B cell (primary cell): ENCODE measurements around the gene MFSD2A. TPM values are rescaled to one million over a fixed set of nuclear protein-coding genes. Genes with fewer than 3 reads are reported as not detected.

Experiments used
- ATAC-seq: fragments of 200-7000 bp; cut with Tn5 transposase; one replicate; pipeline ENCODE4 v1.10.0; 2021; ENCODE audit warnings: low read depth, mild to moderate bottlenecking, moderate number of reproducible peaks, moderate library complexity
- CTCF ChIA-PET: fragments of 350-600 bp; sonication (Branson Sonifier 250); formaldehyde crosslinking; loops from one replicate; lab custom pipeline; 2021; ENCODE audit warnings: antibody characterized with exemption, inconsistent platforms; lab: Charles Lee
- POLR2A ChIA-PET: fragments of 350-600 bp; sonication (Branson Sonifier 250); formaldehyde crosslinking; loops from one replicate; lab custom pipeline; 2021; ENCODE audit warnings: antibody characterized with exemption; lab: Charles Lee
- DNase-seq: peaks from one replicate; pipeline ENCODE4 v3.0.0; 2013
- H2AFZ ChIP-seq: 2 replicates; pipeline ENCODE4 v1.6.1; 2012; ENCODE audit warnings: mild to moderate bottlenecking, low read depth, low read length; ENCODE audit not compliant: insufficient read depth, poor library complexity, severe bottlenecking
- H3K27ac ChIP-seq, 2 donors: 1 replicate in 1 of 2; 2 replicates in 1 of 2; pipeline ENCODE4 v1.5.1; 2012 to 2013; ENCODE audit warnings: low read length in 2 of 2, mild to moderate bottlenecking in 2 of 2, moderate library complexity in 1 of 2
- H3K27me3 ChIP-seq, 4 experiments: fragments of 200-600 bp in 1 of 4; sonication (generic) in 1 of 4; replicated peaks in 1 of 4; 1 replicate in 2 of 4; 2 replicates in 2 of 4; pipeline versions ENCODE4 v1.6.1 to v1.7.0; 2013 to 2016; ENCODE audit warnings: low read length in 3 of 4, mild to moderate bottlenecking in 2 of 4, mixed read lengths in 1 of 4, moderate library complexity in 1 of 4; ENCODE audit not compliant: insufficient read depth in 4 of 4, control insufficient read depth in 3 of 4; ENCODE audit errors: control extremely low read depth in 1 of 4
- H3K36me3 ChIP-seq, 2 experiments: replicated peaks in 1 of 2; 1 replicate in 1 of 2; 2 replicates in 1 of 2; pipeline versions ENCODE4 v1.6.1 to v1.7.1; 2013; ENCODE audit warnings: low read length in 1 of 2; ENCODE audit not compliant: insufficient read depth in 2 of 2, control insufficient read depth in 1 of 2; ENCODE audit errors: control extremely low read depth in 1 of 2, extremely low read depth in 1 of 2
- H3K4me1 ChIP-seq, 2 donors: fragments of 200-600 bp in 1 of 2; sonication (generic) in 1 of 2; 1 replicate in 1 of 2; 2 replicates in 1 of 2; pipeline versions ENCODE4 v1.5.1 to v1.6.1; 2013 to 2017; ENCODE audit warnings: low read length in 2 of 2; ENCODE audit not compliant: control insufficient read depth in 2 of 2, insufficient read depth in 2 of 2
- H3K4me2 ChIP-seq: replicated peaks from 2 replicates; pipeline ENCODE3; 2012; ENCODE audit warnings: mild to moderate bottlenecking, low read depth, low read length; ENCODE audit not compliant: poor library complexity, severe bottlenecking
- H3K4me3 ChIP-seq, 5 experiments: fragments of 200-600 bp in 1 of 5; sonication (generic) in 1 of 5; 1 replicate in 3 of 5; 2 replicates in 2 of 5; pipeline versions ENCODE4 v1.5.1 to v1.7.0; 2011 to 2016; ENCODE audit warnings: low read length in 4 of 5, mild to moderate bottlenecking in 4 of 5, low read depth in 2 of 5, control low read depth in 1 of 5, moderate library complexity in 1 of 5; ENCODE audit not compliant: insufficient read depth in 1 of 5; ENCODE audit errors: control extremely low read depth in 1 of 5, extremely low read depth in 1 of 5
- H3K79me2 ChIP-seq: fragments of 200-600 bp; sonication (generic); one replicate; pipeline ENCODE4 v1.6.0; 2016; ENCODE audit warnings: low read length; ENCODE audit not compliant: control insufficient read depth, insufficient read depth
- H3K9ac ChIP-seq: fragments of 200-600 bp; sonication (generic); 2 replicates; pipeline ENCODE4 v1.6.1; 2017; ENCODE audit warnings: mild to moderate bottlenecking, low read length, moderate library complexity
- H3K9me3 ChIP-seq, 3 donors: one replicate each; pipeline versions ENCODE4 v1.6.1 to v1.7.1; 2013; ENCODE audit warnings: low read length in 2 of 3; ENCODE audit not compliant: control insufficient read depth in 2 of 3, insufficient read depth in 1 of 3; ENCODE audit errors: control extremely low read depth in 1 of 3
- H4K20me1 ChIP-seq: 2 replicates; pipeline ENCODE4 v1.6.0; 2012; ENCODE audit warnings: mild to moderate bottlenecking, low read length; ENCODE audit not compliant: insufficient read depth, control insufficient read depth, poor library complexity, severe bottlenecking
- H3K27ac Mint-ChIP-seq: one replicate; pipeline ENCODE4 v1.8.0; 2021; ENCODE audit warnings: mixed read lengths
- H3K27me3 Mint-ChIP-seq: one replicate; pipeline ENCODE4 v1.8.0; 2021; ENCODE audit warnings: mixed read lengths
- H3K4me1 Mint-ChIP-seq: one replicate; pipeline ENCODE4 v1.8.0; 2021; ENCODE audit warnings: mixed read lengths
- H3K4me3 Mint-ChIP-seq: one replicate; pipeline ENCODE4 v1.8.0; 2021; ENCODE audit warnings: mixed read lengths
- H3K9me3 Mint-ChIP-seq: one replicate; pipeline ENCODE4 v1.8.0; 2022; ENCODE audit warnings: mixed read lengths; ENCODE audit not compliant: insufficient read depth
- CTCF ChIP-seq: fragments of 200-600 bp; IDR thresholded peaks from one replicate; pipeline ENCODE4 v1.8.0; 2022; ENCODE audit warnings: antibody characterized with exemption, mild to moderate bottlenecking
- EZH2 ChIP-seq: IDR thresholded peaks from 2 replicates; pipeline ENCODE4 v1.6.1; 2012; ENCODE audit warnings: borderline replicate concordance, low read depth, mild to moderate bottlenecking, moderate library complexity, low read length; ENCODE audit not compliant: insufficient read depth, poor library complexity, severe bottlenecking
- WGBS: methylation state at CpG from one replicate; pipeline ENCODE4 v1.1.5; 2013; ENCODE audit warnings: missing lambda C conversion rate; ENCODE audit not compliant: insufficient coverage; 5-methylcytosine and 5-hydroxymethylcytosine counted together
- intact Hi-C: fragments of 100-400 bp; cut with micrococcal nuclease; formaldehyde crosslinking; loops from one replicate; pipeline ENCODE4 v1.10.0; 2022
- polyA plus RNA-seq: library from polyadenylated mRNA; depleted of rRNA; stranded (reverse); fragments of >200 nt; gene quantifications from 2 replicates; pipeline ENCODE4 v1.2.3, GENCODE V29; 2012
- total RNA-seq, 2 donors: library from RNA; stranded (reverse); fragments of 120-200 nt in 1 of 2; gene quantifications; 1 replicate in 1 of 2; 2 replicates in 1 of 2; pipeline versions ENCODE4 v1.2.3 to v1.2.4, GENCODE V29; 2013 to 2022

MFSD2A gene
- total and polyA plus RNA-seq, 2 donors (not counting 1 experiment from before 2014, with no cell fraction given) = 1.8 to 3.9 TPM

DNA sequence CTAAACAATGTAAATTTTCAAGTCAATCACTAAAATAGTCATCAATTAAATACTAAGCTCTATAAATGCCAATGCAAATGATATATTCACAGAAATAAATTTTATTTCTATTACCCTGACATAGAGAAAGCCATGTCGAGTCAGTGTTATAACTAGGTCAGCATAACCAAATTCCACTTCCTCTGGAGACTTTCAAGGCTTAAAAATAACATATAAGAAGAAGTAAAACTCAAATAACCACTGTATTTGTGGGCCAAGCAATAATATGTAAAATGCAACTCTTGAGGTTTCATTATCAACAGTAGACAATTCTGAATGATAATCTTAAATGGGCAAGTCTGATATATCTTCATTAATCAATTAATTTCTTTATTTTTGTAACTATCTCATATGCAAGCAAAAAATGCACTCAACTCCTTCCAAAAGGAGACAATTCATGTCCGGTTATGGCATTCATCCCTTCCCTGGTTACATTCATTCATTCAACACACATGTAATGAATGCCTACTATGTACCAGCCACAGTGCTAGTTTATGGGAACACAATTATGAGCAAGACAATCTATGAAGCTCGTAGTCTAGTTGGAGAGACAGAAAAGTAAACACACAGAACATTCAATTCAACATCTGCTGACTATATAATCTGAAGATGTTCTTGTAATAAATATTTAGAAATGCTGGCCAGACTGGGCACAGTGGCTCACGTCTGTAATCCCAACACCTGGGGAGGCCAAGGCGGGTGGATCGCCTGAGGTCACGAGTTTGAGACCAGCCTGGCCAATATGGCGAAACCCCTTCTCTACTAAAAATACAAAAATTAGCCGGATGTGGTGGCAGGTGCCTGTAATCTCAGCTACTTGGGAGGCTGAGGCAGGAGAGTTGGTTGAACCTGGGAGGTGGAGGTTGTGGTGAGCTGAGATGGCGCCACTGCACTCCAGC, 48.5 kb downstream of the MFSD2A start:
- H3K27me3 ChIP-seq = no peaks in the 10 kb centered on the region
- Mint-ChIP-seq H3K4me1 (peaks cover 60% of the 10 kb centered on the region), H3K27me3 (no peaks in the 10 kb centered on the region), H3K4me3 (peak overlapping the region; percentile 77), H3K9me3 (peaks cover 4% of the 10 kb centered on the region), H3K27ac (peak overlapping the region; percentile 77)
- H3K9ac ChIP-seq = peak overlapping the region; percentile 17
- TF ChIP-seq CTCF (no peak), EZH2 (no peak)
- intact Hi-C loops = no loop called here
- H3K27ac ChIP-seq = peak overlapping the region in 1 of 2 donors; percentile 37
- CTCF ChIA-PET = interaction anchor here (0.6 to 4.9 kb wide), 8 partner anchors 12 to 448 kb away, joined by 3 to 30 read pairs (median 4); no protein-coding TSS in a partner anchor
- no peaks in the 10 kb centered on the region for H4K20me1 ChIP-seq
- H3K79me2 ChIP-seq = no peaks in the 10 kb centered on the region
- no peak overlapping the region for H2AFZ ChIP-seq
- peak overlapping the region in 1 of 5 experiments; percentile 40 for H3K4me3 ChIP-seq
- no peaks in the 10 kb centered on the region for H3K36me3 ChIP-seq
- peaks cover 54 to 55% of the 10 kb centered on the region in 2 donors for H3K4me1 ChIP-seq
- DNase-seq = peak; percentile 53
- POLR2A ChIA-PET = interaction anchor here (0.6 to 0.7 kb wide), 3 partner anchors 37 to 626 kb away, joined by 3 to 6 read pairs (median 5); no protein-coding TSS in a partner anchor
- peak; percentile 82 for ATAC-seq
- peaks cover 4 to 6% (median 6%) of the 10 kb centered on the region in 3 donors for H3K9me3 ChIP-seq
- WGBS = 68% methylated on average over 4 of the region's 10 CpGs
- H3K4me2 ChIP-seq = peak overlapping the region; percentile 52
